ENCODE data around the gene SYCN. TPM values are rescaled to one million over a fixed set of nuclear protein-coding genes. Genes with fewer than 3 reads are reported as not detected.
A peak's percentile ranks its signal among the peaks of the same experiment; 100 is the strongest.
"Not testable (repeated sequence)": the region's sequence is repeated elsewhere in the genome, so short reads cannot be mapped to it uniquely, and the experiment has no call there.

SYCN gene
- total RNA-seq, 1 donor from 2014 or later: not detected

GRCh38 chr19:39240421-39240820 lies 36.4 kb upstream of the SYCN start:
- intact Hi-C loops (cut with micrococcal nuclease): no loop called here
- no peaks in the 10 kb centered on the region for H3K36me3 Mint-ChIP-seq (ENCODE audit: low read depth)
- H3K27ac Mint-ChIP-seq: no peak overlapping the region
- H3K27me3 Mint-ChIP-seq (ENCODE audit: insufficient read depth): peaks cover 5% of the 10 kb centered on the region
- no peak overlapping the region for H3K4me3 Mint-ChIP-seq
- DNase-seq (ENCODE audit: low spot score): no peak
- peaks cover 15% of the 10 kb centered on the region for H3K4me1 Mint-ChIP-seq (ENCODE audit: low read depth)
- H3K9me3 Mint-ChIP-seq: no peaks in the 10 kb centered on the region

DNA sequence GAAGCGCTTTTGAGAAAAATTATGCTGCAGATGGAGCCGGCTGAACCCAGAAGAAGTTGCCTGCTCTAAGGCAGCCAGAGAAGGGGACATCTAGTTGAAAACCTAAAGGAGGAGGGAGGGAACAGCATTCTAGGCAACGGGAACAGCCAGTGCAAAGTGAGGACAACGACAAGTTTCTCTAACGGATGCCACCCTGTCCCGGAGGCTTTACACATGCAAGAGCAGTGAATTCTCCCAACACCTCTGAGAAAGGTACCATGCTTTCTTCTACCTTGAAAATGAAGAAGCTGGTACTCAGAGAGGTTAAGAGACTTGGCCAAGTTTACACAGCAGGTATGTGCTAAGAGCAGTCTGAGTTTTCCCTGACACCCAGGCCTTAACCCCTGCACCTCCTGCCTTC lies 34.9 kb upstream of the SYCN start:
- intact Hi-C loops (cut with micrococcal nuclease): no loop called here
- Mint-ChIP-seq H3K27me3 (ENCODE audit: insufficient read depth) (peaks cover 3% of the 10 kb centered on the region), H3K4me1 (ENCODE audit: low read depth) (peaks cover 15% of the 10 kb centered on the region), H3K9me3 (no peaks in the 10 kb centered on the region), H3K27ac (no peak overlapping the region), H3K36me3 (ENCODE audit: low read depth) (no peaks in the 10 kb centered on the region), H3K4me3 (no peak overlapping the region)
- no peak for DNase-seq (ENCODE audit: low spot score)

DNA sequence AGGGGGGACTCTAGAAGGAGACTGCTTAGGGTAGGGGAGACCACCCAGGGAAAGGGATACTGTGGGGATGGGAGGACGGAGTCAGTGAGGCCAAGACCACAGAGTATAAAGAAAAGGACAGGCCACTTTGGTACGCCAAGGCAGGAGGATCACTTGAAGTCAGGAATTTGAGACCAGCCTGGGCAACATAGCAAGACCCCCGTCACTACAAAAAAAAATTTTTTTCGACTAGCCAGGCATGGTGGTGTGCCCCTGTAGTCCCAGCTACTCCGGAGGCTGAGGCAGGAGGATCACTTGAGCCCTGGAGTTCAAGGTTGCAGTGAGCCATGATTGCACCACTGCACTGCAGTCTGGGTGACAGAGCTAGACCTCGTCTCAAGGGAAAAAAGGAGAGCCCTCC lies 34.1 kb upstream of the SYCN start:
- H3K27ac Mint-ChIP-seq: no peak overlapping the region
- H3K36me3 Mint-ChIP-seq (ENCODE audit: low read depth): no peaks in the 10 kb centered on the region
- H3K4me3 Mint-ChIP-seq: no peak overlapping the region
- H3K4me1 Mint-ChIP-seq (ENCODE audit: low read depth): peaks cover 15% of the 10 kb centered on the region
- no peaks in the 10 kb centered on the region for H3K9me3 Mint-ChIP-seq
- peaks cover 2% of the 10 kb centered on the region for H3K27me3 Mint-ChIP-seq (ENCODE audit: insufficient read depth)
- no peak for DNase-seq (ENCODE audit: low spot score)
- intact Hi-C loops (cut with micrococcal nuclease): no loop called here

DNA sequence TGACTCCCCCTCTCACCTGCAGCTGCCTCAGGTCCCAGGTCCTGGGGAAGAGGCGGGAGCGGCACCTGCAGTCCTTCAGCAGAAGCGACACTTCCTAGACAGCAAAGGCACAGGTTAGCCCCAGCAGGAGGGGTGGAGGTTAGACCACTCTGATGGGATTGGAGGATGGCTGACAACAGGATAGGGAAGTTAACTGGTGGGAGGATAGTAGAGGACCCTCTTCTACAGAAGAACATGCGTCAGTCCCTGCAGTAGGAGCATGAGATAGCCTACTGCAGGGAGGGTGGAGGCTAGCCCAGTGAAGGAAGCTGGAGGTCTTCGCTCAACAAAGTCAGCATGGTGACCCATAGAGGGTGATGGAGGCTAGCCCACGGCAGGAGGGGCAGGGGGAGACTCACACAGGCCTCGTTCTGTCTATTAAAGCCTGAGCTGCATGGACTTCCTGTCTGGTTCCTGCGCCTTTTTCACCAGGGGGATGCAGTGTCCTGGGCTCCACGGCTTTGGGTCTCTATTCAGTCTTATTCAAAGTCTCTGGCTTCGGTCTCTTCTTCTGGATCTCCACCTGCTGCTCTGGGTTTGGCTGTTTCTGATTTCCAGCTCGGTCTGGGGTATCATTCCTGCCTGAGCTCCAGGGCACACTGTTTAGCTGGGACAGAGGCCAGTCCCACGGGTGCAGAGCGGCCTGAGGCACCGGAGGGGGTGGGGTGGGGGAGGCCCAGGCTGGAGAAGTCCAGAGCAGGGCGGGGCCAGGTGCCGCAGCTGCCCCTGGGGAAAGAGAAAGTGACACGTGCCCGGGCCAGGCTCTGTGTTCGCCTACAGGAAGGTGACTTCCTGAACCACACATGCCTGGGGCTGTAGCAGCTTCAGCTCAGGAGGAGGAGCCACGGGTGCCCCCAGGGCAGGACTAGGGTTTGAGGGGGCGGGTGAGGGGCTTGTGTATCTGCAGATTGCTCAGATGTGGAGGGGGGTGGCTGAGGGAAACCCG lies 33.4 kb upstream of the SYCN start:
- Mint-ChIP-seq H3K4me3 (no peak overlapping the region), H3K9me3 (no peaks in the 10 kb centered on the region), H3K4me1 (ENCODE audit: low read depth) (peaks cover 15% of the 10 kb centered on the region), H3K27me3 (ENCODE audit: insufficient read depth) (peaks cover 2% of the 10 kb centered on the region), H3K27ac (peak overlapping the region; percentile 34), H3K36me3 (ENCODE audit: low read depth) (no peaks in the 10 kb centered on the region)
- intact Hi-C loops (cut with micrococcal nuclease): no loop called here
- peak; percentile 8 for DNase-seq (ENCODE audit: low spot score)

GRCh38 chr19:39236527-39236926 lies 32.5 kb upstream of the SYCN start:
- intact Hi-C loops (cut with micrococcal nuclease): no loop called here
- no peak for DNase-seq (ENCODE audit: low spot score)
- Mint-ChIP-seq H3K27ac (no peak overlapping the region), H3K9me3 (no peaks in the 10 kb centered on the region), H3K4me3 (no peak overlapping the region), H3K36me3 (ENCODE audit: low read depth) (no peaks in the 10 kb centered on the region), H3K27me3 (ENCODE audit: insufficient read depth) (peaks cover 4% of the 10 kb centered on the region), H3K4me1 (ENCODE audit: low read depth) (peaks cover 15% of the 10 kb centered on the region)

DNA sequence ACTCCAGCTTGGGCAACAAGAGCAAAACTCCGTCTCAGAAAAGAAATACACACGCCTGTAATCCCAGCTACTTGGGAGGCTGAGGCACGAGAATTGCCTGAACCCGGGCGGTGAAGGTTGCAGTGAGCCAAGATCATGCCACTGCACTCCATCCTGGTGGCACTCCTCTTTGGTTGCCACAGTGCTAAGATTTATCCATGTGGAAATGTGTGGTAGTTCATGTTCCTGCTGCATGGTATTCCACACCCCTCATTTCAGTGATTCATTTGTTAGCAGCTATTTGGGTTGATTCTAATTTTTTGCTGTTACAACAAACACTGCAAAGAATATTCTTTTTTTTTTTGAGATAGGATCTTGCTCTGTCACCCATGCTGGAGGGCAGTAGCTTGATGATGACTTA lies 28.6 kb upstream of the SYCN start:
- H3K27me3 Mint-ChIP-seq (ENCODE audit: insufficient read depth): peaks cover 4% of the 10 kb centered on the region
- H3K27ac Mint-ChIP-seq: no peak overlapping the region
- intact Hi-C loops (cut with micrococcal nuclease): no loop called here
- DNase-seq (ENCODE audit: low spot score): no peak
- no peak overlapping the region for H3K4me3 Mint-ChIP-seq
- H3K9me3 Mint-ChIP-seq: no peaks in the 10 kb centered on the region
- no peaks in the 10 kb centered on the region for H3K36me3 Mint-ChIP-seq (ENCODE audit: low read depth)
- H3K4me1 Mint-ChIP-seq (ENCODE audit: low read depth): peaks cover 6% of the 10 kb centered on the region

- H3K9me3 Mint-ChIP-seq: no peaks in the 10 kb centered on the region
- H3K27me3 Mint-ChIP-seq (ENCODE audit: insufficient read depth): peaks cover 13% of the 10 kb centered on the region
- H3K27ac Mint-ChIP-seq: no peak overlapping the region
- no peaks in the 10 kb centered on the region for H3K4me1 Mint-ChIP-seq (ENCODE audit: low read depth)
- DNase-seq (ENCODE audit: low spot score): no peak
- H3K4me3 Mint-ChIP-seq: no peak overlapping the region
- H3K36me3 Mint-ChIP-seq (ENCODE audit: low read depth): no peaks in the 10 kb centered on the region
- intact Hi-C loops (cut with micrococcal nuclease): no loop called here
Measured at GRCh38 chr19:39230096-39230764, 26.2 kb upstream of the SYCN start.

DNA sequence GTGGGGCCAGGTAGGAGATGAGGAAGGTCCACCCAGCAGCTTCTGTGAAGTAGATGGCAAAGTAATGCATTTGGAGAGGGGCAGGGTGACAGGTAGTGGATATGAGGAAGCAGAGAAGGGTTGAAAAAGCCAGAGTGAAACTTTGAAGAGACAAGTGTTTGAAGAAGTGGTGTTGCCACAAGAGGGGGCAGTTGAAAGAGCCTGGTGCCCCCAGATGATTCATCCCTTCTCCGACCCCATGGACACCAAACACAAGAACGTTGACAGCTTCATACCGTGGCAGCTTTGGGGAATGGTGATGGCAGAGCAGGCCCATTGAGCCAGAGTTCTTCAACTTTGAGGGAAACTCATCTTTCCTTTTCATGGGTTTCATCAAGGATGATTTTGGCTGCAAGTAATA lies 20.8 kb upstream of the SYCN start:
- DNase-seq (ENCODE audit: low spot score): no peak
- Mint-ChIP-seq H3K27ac (no peak overlapping the region), H3K27me3 (ENCODE audit: insufficient read depth) (peaks cover 20% of the 10 kb centered on the region), H3K4me3 (no peak overlapping the region), H3K9me3 (no peaks in the 10 kb centered on the region), H3K36me3 (ENCODE audit: low read depth) (no peaks in the 10 kb centered on the region), H3K4me1 (ENCODE audit: low read depth) (no peaks in the 10 kb centered on the region)
- intact Hi-C loops (cut with micrococcal nuclease): no loop called here

DNA sequence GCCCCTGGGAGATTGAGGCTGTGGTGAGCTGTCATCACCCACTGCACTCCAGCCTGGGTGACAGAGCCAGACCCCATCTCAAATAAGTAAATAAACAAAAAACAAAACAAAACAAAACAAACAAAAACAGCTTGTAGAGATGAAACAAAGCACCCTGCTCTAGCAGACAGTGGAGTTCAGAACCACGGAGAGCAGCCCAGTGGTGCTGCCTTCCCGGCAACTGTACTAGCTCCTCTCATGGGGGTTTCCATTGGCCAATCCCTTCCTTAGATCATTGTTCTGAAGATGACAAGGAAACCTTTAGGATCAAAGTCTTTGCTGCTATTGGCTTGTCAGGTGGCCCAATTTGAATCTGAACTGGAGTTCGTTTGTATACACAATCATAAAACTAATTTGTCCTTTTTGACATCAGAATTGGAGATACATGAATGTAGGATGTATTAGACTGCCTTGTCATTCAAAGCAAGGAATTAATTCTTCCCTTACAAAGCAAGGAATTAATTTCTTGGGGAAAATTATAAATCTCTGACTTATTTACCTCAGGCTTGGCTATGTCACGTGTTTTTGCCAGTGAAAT lies 19.7 kb upstream of the SYCN start:
- intact Hi-C loops (cut with micrococcal nuclease): no loop called here
- Mint-ChIP-seq H3K9me3 (no peaks in the 10 kb centered on the region), H3K27me3 (ENCODE audit: insufficient read depth) (peaks cover 19% of the 10 kb centered on the region), H3K4me1 (ENCODE audit: low read depth) (no peaks in the 10 kb centered on the region), H3K4me3 (no peak overlapping the region), H3K36me3 (ENCODE audit: low read depth) (no peaks in the 10 kb centered on the region), H3K27ac (no peak overlapping the region)
- DNase-seq (ENCODE audit: low spot score): no peak

GRCh38 chr19:39219108-39219507 lies 15.0 kb upstream of the SYCN start:
- peaks cover 12% of the 10 kb centered on the region for H3K27me3 Mint-ChIP-seq (ENCODE audit: insufficient read depth)

DNA sequence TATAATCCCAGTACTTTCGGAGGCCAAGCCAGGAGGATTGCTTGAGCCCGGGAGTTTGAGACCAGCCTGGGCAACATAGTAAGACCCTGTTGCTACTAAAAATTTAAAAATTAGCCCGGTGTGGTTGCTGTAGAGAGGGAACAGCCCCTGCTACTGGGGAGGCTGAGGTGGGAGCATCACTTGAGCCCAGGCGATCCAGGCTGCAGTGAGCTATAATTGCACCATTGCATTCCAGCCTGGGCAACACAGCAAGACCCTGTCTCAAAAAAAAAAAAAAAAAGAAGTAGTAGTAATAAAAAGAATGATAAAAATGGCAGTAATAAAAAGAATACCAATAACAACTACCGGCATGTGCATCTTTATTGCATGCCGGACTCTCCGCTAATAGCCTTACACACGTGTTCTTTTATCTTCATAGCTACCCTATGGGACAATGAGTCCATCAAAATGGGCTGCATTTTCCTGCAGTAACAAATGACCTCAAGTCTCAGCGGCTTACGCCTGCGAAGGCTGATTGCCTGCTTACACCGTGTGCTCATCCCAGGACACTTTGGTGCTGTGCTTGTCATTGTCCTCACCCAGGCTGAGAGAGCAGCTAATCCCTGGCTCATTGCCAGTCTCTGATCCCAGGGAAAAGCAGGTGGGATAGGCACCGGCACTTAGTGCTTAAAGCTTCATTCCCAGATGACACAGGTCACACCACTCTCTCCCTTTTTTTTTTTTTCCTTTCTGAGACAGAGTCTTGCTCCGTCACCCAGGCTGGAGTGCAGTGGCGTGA lies 14.4 kb upstream of the SYCN start:
- Mint-ChIP-seq H3K27me3 (ENCODE audit: insufficient read depth) (peaks cover 12% of the 10 kb centered on the region), H3K27ac (no peak overlapping the region), H3K36me3 (ENCODE audit: low read depth) (no peaks in the 10 kb centered on the region), H3K4me1 (ENCODE audit: low read depth) (no peaks in the 10 kb centered on the region), H3K9me3 (no peaks in the 10 kb centered on the region), H3K4me3 (no peak overlapping the region)
- no peak for DNase-seq (ENCODE audit: low spot score)
- intact Hi-C loops (cut with micrococcal nuclease): no loop called here

More at GRCh38 chr19:39219108-39219507, 15.0 kb upstream of the SYCN start:
- H3K27ac Mint-ChIP-seq; H3K36me3 Mint-ChIP-seq (ENCODE audit: low read depth); H3K4me3 Mint-ChIP-seq; H3K9me3 Mint-ChIP-seq; DNase-seq (ENCODE audit: low spot score); intact Hi-C loops (cut with micrococcal nuclease); H3K4me1 Mint-ChIP-seq (ENCODE audit: low read depth): not testable (repeated sequence)

DNA sequence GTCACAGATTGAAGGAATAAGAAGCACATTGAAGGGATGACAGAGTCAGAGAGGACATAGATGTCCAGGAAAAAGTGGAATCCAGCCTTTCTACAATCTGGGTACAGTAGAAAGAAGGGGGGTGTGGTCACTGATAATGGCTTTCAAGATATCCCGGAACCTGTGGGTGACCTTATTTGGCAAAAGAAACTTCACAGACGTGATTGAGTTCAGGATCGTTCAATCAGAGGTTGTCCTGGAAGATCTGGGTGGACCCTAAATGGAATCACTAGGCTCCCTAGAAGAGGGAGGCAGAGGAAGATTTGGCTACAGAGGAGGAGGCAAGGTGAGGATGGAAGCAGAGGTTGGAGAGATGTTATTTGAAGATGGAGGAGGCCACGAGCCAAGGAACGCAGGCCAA lies 13.0 kb upstream of the SYCN start:
- Mint-ChIP-seq H3K27ac (no peak overlapping the region), H3K4me1 (ENCODE audit: low read depth) (no peaks in the 10 kb centered on the region), H3K4me3 (no peak overlapping the region), H3K36me3 (ENCODE audit: low read depth) (no peaks in the 10 kb centered on the region), H3K27me3 (ENCODE audit: insufficient read depth) (peaks cover 7% of the 10 kb centered on the region), H3K9me3 (no peaks in the 10 kb centered on the region)
- no peak for DNase-seq (ENCODE audit: low spot score)
- intact Hi-C loops (cut with micrococcal nuclease): no loop called here

Measured in activated T-helper 1 cell treated with anti-CD3 and anti-CD28 coated beads, Interleukin-12 subunit alpha, Interleukin-12 subunit beta, Interleukin-2, Interleukin-4 antibody, amounts not matched to agents 30 ng/mL and 10 ng/mL and 1 ng/mL, durations not matched to agents 14 hours and 24 hours and 36 hours (primary cell).